Naive thymus-derived CD8-positive, alpha-beta T cell (primary cell): ENCODE data around the gene EYA4. TPM values are rescaled to one million over a fixed set of nuclear protein-coding genes. Genes with fewer than 3 reads are reported as not detected.
A peak's percentile ranks its signal among the peaks of the same experiment; 100 is the strongest.
"Not testable (repeated sequence)": the region's sequence is repeated elsewhere in the genome, so short reads cannot be mapped to it uniquely, and the experiment has no call there.

Experiments
- ATAC-seq, 2 donors: fragments of 150-1000 bp; cut with Tn5 transposase in 1 of 2; sonication (Bioruptor Pico), chemical (Tn5 transposase) in 1 of 2; 1 replicate in 1 of 2; 2 replicates in 1 of 2; pipeline ENCODE4 v1.10.0; 2021; ENCODE audit warnings: mild to moderate bottlenecking in 2 of 2, moderate library complexity in 2 of 2
- POLR2A ChIA-PET: fragments of 350-600 bp; sonication (Branson Sonifier 250); formaldehyde crosslinking; loops from one replicate; lab custom pipeline; 2021; ENCODE audit warnings: antibody characterized with exemption; lab: Charles Lee
- DNase-seq, 10 donors: peaks; one replicate each; pipeline versions ENCODE4 v3.0.0 to v3.0.0-alpha.2; 2020 to 2022
- H3K27ac Mint-ChIP-seq, 10 donors: one replicate each; pipeline ENCODE4 v1.8.0; 2020 to 2022; ENCODE audit warnings: mild to moderate bottlenecking in 10 of 10, mixed read lengths in 10 of 10, moderate library complexity in 4 of 10, inconsistent platforms in 1 of 10
- H3K27me3 Mint-ChIP-seq, 5 donors: one replicate each; pipeline ENCODE4 v1.8.0; 2021 to 2022; ENCODE audit warnings: mixed read lengths in 5 of 5
- H3K36me3 Mint-ChIP-seq, 3 donors: one replicate each; pipeline ENCODE4 v1.8.0; 2020 to 2022; ENCODE audit warnings: mixed read lengths in 3 of 3, mild to moderate bottlenecking in 2 of 3, inconsistent platforms in 1 of 3
- H3K4me1 Mint-ChIP-seq, 4 donors: one replicate each; pipeline ENCODE4 v1.8.0; 2021 to 2022; ENCODE audit warnings: mixed read lengths in 4 of 4
- H3K4me3 Mint-ChIP-seq, 10 donors: one replicate each; pipeline ENCODE4 v1.8.0; 2020 to 2022; ENCODE audit warnings: mild to moderate bottlenecking in 10 of 10, mixed read lengths in 10 of 10, moderate library complexity in 6 of 10, inconsistent platforms in 1 of 10
- H3K9me3 Mint-ChIP-seq, 9 donors: one replicate each; pipeline ENCODE4 v1.8.0; 2020 to 2022; ENCODE audit warnings: mixed read lengths in 9 of 9, mild to moderate bottlenecking in 3 of 9, inconsistent platforms in 1 of 9, moderate library complexity in 1 of 9
- polyA plus RNA-seq, 3 donors: library from polyadenylated mRNA; unstranded; fragments of 300-500 nt; fragmentation: Illumina TruSeq; gene quantifications; one replicate each; pipeline ENCODE4 v1.2.3, GENCODE V29; 2021
- total RNA-seq, 8 experiments: library from RNA in 2 of 8; stranded (reverse) in 2 of 8; gene quantifications; one replicate each; pipeline ENCODE4 v1.2.3 and lab custom pipeline; 2021 to 2026

EYA4 gene
- total and polyA plus RNA-seq, 5 experiments from 2014 or later: not detected

DNA sequence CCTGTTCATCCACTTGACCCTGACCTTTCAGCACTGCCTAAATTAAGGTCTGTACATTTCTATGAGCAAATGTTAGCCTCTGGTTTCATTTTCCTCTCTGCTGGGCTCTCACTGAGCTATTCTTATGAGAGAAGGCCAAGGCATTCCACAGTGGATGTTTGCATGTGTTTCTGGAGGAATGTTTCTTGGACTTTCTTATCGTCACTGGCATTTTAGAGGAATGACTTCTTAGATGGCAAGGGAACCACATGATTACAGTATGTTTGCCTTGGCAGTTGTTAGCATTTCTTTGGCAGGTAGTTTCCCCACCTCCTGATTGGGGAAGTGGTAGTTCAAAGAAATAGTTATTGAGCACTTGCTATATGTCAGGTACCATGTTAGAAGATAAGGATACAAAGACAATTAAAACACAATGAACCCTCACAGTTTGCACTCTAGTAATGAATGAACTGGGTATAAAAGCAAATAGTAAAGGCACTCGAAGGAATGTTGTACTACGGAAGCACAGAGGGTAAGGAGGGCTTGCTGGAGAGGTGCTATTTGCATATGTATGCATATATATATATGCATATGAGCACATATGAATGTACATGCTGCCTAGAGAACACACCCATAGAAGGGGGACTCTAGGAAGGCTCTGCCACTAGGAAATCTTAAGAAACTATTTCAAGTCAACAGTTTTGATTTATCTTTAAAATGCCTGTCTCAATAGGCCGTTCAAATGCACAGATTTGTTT lies 307.4 kb downstream of the EYA4 start:
- ATAC-seq (no peak), DNase-seq (no peak)
- Mint-ChIP-seq H3K4me1 (no peaks in the 10 kb centered on the region), H3K27me3 (peaks cover 2 to 10% (median 4%) of the 10 kb centered on the region in 5 donors), H3K36me3 (no peaks in the 10 kb centered on the region), H3K9me3 (no peaks in the 10 kb centered on the region), H3K27ac (no peak overlapping the region), H3K4me3 (no peak overlapping the region)
- POLR2A ChIA-PET: no interaction called here

DNA sequence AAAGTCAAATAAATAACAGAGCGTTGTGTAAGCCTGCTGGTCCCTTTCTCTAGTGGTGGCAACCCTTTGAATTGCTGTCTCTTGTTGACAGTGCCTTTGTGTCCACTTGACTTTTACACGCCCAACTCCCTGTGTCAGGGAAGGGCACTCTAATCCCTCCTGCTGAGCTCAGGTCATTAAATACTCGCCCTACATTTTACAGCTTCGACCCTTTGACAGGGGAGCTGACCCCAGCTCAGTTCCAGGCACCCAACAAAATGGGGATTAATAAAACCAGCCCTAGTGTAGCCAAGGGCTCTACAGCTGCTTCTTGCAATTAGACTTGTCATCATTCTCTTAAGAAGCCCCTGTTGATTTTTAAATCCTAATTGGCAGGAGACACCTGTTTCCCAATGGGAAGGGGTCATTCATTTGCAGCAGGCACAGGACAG lies 308.2 kb downstream of the EYA4 start:
- H3K4me1 Mint-ChIP-seq: no peaks in the 10 kb centered on the region
- peaks cover 2 to 10% (median 4%) of the 10 kb centered on the region in 5 donors for H3K27me3 Mint-ChIP-seq
- no peaks in the 10 kb centered on the region for H3K36me3 Mint-ChIP-seq
- DNase-seq: no peak
- H3K27ac Mint-ChIP-seq: no peak overlapping the region
- no peaks in the 10 kb centered on the region for H3K9me3 Mint-ChIP-seq
- POLR2A ChIA-PET: no interaction called here
- no peak overlapping the region for H3K4me3 Mint-ChIP-seq
- ATAC-seq: no peak

DNA sequence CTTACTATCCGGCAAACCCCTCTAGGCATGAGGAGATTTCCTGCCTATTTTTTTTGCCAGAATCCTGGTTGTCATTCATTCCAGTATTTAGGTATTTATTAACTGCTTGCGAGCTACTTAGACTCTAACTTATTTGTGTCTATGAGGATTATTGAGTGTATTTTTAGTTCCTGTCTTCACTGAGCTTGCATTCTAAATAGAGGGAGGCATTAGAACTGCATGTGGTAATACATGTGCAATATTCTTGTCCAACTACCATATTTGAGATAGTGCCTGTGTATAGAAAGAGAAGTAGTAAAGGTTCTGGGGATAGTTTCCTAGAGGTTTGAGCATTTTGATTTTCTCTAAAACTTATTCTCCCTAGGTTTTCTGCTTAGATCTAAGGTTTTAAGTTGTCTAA lies 308.9 kb downstream of the EYA4 start:
- POLR2A ChIA-PET: no interaction called here
- H3K36me3 Mint-ChIP-seq: no peaks in the 10 kb centered on the region

DNA sequence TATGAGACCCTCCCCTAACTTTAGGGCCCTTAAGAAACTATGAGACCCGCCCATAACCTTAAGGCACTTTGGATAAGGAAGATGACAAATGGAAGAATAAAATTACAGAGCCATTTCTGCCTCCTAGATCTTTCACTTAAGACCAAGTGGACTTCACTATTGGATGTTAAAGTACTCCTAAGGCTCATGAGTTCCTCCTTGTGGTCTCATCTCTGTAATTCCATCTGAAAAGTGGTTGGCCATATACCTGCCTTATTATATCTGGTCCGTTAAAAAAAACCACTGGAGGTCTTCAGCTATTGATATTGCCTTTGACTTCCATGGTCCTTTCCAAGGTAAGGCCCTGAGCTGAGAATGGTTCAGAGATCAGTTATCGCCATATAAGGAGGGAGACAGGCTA lies 310.3 kb downstream of the EYA4 start:
- DNase-seq: no peak
- no peak overlapping the region for H3K4me3 Mint-ChIP-seq

More for the DNA sequence above, 308.9 kb downstream of the EYA4 start:
- no peaks in the 10 kb centered on the region for H3K4me1 Mint-ChIP-seq
- no peak overlapping the region for H3K4me3 Mint-ChIP-seq
- peak overlapping the region in 1 of 10 donors; percentile 15 for H3K27ac Mint-ChIP-seq
- peaks cover 2 to 10% (median 4%) of the 10 kb centered on the region in 5 donors for H3K27me3 Mint-ChIP-seq
- DNase-seq (no peak), ATAC-seq (no peak)
- H3K9me3 Mint-ChIP-seq: no peaks in the 10 kb centered on the region

DNA sequence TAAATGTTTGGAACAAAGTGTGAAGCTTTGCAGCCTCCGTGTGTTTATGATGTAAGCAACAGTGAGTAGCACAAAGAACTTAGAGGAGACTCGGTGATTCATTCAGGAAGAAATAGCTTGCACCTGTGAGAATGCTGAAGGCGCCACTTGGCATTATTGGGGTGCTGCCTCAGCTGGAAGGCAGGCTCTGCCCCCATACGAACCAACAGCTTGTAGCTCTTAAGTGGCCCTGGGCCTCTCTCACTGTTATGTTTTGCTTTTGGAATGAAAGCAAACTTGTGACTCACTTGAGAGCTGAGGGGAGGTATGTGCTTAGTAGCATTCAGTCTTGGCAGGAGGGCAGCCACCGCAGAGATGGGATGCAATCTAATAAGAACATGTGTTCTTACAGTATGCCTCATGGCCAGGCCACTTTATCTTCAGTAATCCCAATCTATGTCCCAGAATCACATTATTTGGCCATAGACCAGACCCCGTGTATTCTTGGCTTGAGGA lies 310.7 kb downstream of the EYA4 start:
- no peak for DNase-seq
- ATAC-seq: no peak
- Mint-ChIP-seq H3K9me3 (no peaks in the 10 kb centered on the region), H3K4me3 (no peak overlapping the region), H3K27ac (no peak overlapping the region), H3K36me3 (no peaks in the 10 kb centered on the region), H3K4me1 (no peaks in the 10 kb centered on the region), H3K27me3 (peaks cover 2 to 10% (median 4%) of the 10 kb centered on the region in 5 donors)
- POLR2A ChIA-PET: no interaction called here

More for the DNA sequence above, 310.3 kb downstream of the EYA4 start:
- Mint-ChIP-seq H3K27ac (no peak overlapping the region), H3K4me1 (no peaks in the 10 kb centered on the region), H3K9me3 (no peaks in the 10 kb centered on the region), H3K27me3 (peaks cover 2 to 10% (median 4%) of the 10 kb centered on the region in 5 donors), H3K36me3 (no peaks in the 10 kb centered on the region)
- no peak for ATAC-seq
- POLR2A ChIA-PET: no interaction called here

DNA sequence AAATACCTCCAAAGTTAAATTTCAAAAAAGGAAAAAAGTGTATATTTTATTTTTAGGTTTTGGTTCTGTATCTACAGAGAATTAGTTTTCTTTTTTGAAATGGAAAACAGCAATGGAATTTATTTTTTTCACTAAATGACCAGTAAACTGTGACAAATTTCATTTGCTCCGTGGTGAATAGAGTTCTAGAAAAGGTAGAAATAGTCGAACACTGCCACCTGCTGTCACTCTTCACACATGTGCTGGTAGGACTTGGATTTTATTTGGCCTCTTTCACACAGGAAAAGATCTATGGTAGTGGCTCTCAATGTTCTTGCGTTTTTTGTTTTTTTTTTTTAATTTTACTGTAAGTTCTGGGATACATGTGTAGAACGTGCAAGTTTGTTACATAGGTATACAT lies 312.5 kb downstream of the EYA4 start:
- Mint-ChIP-seq H3K4me1 (no peaks in the 10 kb centered on the region), H3K9me3 (peaks cover 0 to 1% (median 0%) of the 10 kb centered on the region in 9 donors), H3K4me3 (no peak overlapping the region), H3K27ac (no peak overlapping the region), H3K36me3 (no peaks in the 10 kb centered on the region), H3K27me3 (peaks cover 2 to 10% (median 4%) of the 10 kb centered on the region in 5 donors)
- ATAC-seq (peak in 1 of 2 donors; percentile 42), DNase-seq (peak in 3 of 10 donors; percentile 9 to 31 (median 13))
- POLR2A ChIA-PET: no interaction called here

DNA sequence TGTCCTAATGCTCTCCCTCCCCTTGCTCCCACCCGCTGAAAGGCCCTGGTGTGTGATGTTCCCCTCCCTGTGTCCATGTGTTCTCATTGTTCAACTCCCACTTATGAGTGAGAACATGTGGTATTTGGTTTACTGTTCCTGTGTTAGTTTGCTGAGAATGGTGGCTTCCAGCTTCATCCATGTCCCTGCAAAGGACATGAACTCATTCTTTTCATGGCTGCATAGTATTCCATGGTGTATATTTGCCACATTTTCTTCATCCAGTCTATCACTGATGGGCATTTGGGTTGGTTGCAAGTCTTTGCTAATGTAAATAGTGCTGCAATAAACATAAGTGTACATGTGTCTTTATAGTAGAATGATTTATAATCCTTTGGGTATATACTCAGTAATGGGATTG lies 313.0 kb downstream of the EYA4 start:
- POLR2A ChIA-PET, H3K27ac Mint-ChIP-seq, H3K4me3 Mint-ChIP-seq, H3K36me3 Mint-ChIP-seq, ATAC-seq, DNase-seq, H3K4me1 Mint-ChIP-seq, H3K9me3 Mint-ChIP-seq, H3K27me3 Mint-ChIP-seq: not testable (repeated sequence)

DNA sequence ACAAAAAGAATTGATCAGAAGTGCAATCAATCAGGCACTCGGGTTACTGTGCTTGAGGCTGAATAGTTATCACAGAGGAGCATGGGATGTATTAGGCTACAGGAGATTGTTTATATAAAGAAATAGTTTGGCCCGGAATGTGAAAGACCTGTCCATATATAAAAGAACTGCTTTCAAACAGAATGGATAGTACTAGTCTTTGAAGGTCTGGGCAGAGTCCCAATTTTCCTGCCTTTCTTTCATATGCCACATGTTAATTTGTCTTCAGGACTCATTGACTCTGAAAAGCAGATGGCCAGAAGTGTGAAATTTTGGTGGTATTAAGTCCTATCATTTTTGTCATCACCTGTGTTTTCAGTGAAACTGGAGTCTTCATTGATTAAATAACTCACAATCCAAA lies 314.5 kb downstream of the EYA4 start:
- no peaks in the 10 kb centered on the region for H3K4me1 Mint-ChIP-seq
- H3K27me3 Mint-ChIP-seq: peaks cover 0 to 1% (median 0%) of the 10 kb centered on the region in 5 donors
- H3K4me3 Mint-ChIP-seq: no peak overlapping the region
- H3K36me3 Mint-ChIP-seq: no peaks in the 10 kb centered on the region
- H3K9me3 Mint-ChIP-seq: peaks cover 0 to 10% (median 0%) of the 10 kb centered on the region in 9 donors
- no peak for DNase-seq
- no peak for ATAC-seq
- H3K27ac Mint-ChIP-seq: no peak overlapping the region
- POLR2A ChIA-PET: no interaction called here

DNA sequence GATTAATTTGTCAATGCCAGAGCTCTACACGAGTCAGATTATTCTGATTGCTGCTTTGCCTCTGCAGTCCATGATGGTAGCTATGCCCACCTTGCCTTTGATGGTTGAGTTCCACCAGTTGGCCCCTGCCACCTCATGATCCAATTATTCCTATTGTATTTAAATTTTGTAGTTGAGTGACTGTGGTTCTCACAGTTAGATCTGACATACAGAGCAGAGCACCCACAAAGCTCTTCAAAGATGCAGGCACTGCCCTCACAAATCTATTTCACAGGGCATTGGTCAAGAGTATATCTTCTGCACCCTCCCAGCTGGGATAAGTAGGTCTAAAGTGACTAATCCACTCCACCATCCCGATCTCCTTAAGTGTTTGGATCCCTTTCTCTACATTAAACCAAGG lies 318.8 kb downstream of the EYA4 start:
- POLR2A ChIA-PET: no interaction called here
- ATAC-seq (no peak), DNase-seq (no peak)
- peaks cover 0 to 13% (median 2%) of the 10 kb centered on the region in 9 donors for H3K9me3 Mint-ChIP-seq
- peaks cover 1 to 13% (median 3%) of the 10 kb centered on the region in 5 donors for H3K27me3 Mint-ChIP-seq
- no peaks in the 10 kb centered on the region for H3K4me1 Mint-ChIP-seq
- no peak overlapping the region for H3K4me3 Mint-ChIP-seq
- no peaks in the 10 kb centered on the region for H3K36me3 Mint-ChIP-seq
- H3K27ac Mint-ChIP-seq: no peak overlapping the region

DNA sequence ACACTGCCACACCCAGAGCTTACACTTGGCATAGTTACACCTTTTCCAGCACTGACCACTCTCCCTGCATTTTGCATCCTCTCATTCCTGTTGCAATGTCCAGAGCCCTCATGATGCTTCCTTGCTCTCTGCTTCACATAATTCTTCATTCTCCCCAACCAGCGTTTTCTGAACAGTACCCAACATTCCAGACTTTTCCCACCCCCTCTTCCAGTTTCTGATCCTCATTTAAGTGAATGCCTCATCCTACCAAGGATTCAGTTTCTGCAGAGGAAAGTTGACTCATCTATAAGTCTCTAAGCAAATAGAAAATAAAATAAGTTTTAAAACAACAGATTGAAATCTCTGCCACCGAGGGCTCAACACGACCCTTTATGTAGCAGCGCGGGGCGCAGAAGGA lies 326.5 kb downstream of the EYA4 start:
- H3K9me3 Mint-ChIP-seq: no peaks in the 10 kb centered on the region
- no peak overlapping the region for H3K27ac Mint-ChIP-seq
- no peaks in the 10 kb centered on the region for H3K36me3 Mint-ChIP-seq
- peaks cover 3 to 9% (median 6%) of the 10 kb centered on the region in 4 donors for H3K4me1 Mint-ChIP-seq
- DNase-seq (no peak), ATAC-seq (no peak)
- peaks cover 20 to 47% (median 27%) of the 10 kb centered on the region in 5 donors for H3K27me3 Mint-ChIP-seq
- POLR2A ChIA-PET: no interaction called here
- H3K4me3 Mint-ChIP-seq: peak overlapping the region in 1 of 10 donors; percentile 15

DNA sequence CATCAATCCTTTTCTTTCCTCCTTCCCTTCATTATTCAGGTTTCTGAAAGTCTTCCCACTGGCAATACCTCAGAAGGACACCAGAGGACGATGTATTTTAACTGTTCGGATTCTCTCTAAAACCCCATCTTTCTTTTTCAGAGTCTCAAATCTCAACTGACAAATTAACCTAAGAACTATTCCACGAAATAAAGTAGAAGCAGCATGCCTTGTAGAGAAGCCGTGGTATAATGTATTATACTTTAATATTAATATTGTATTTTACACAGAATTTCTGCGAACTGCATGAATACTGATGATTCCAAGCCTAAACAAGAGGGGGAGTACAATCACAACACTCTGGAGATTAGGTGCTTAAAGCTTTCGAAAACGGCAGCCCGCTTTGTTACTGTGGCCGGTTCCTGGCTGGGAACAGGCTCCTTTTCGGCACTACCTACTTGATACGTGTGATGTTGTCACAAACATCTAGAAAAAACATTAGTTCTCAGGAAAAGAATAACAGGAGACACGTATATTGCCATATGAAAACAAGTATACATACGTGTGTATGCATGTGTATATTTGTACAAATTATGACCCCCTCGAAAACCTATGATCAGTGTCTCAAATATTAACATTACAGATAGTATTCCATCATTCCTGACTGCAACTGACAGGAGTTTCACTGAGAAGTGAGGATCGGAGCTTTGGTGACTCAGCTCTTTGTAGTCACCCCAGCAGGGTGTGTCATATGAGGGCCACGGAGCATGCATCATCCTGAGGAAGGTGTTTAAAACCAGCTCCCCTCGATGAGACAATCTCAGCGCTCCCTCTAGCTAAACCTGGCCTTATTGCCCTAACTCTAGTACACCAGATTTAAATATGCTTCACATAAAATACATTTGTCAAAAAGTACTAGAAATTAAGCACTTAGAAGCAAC lies 328.1 kb downstream of the EYA4 start:
- peak in 1 of 2 donors; percentile 46 for ATAC-seq
- H3K4me1 Mint-ChIP-seq: peaks cover 3 to 9% (median 6%) of the 10 kb centered on the region in 4 donors
- no peak for DNase-seq
- POLR2A ChIA-PET: no interaction called here
- H3K9me3 Mint-ChIP-seq: no peaks in the 10 kb centered on the region
- H3K36me3 Mint-ChIP-seq: no peaks in the 10 kb centered on the region
- no peak overlapping the region for H3K27ac Mint-ChIP-seq
- H3K4me3 Mint-ChIP-seq: peak overlapping the region; percentile 43 to 78 (median 62)
- peaks cover 18 to 39% (median 26%) of the 10 kb centered on the region in 5 donors for H3K27me3 Mint-ChIP-seq

DNA sequence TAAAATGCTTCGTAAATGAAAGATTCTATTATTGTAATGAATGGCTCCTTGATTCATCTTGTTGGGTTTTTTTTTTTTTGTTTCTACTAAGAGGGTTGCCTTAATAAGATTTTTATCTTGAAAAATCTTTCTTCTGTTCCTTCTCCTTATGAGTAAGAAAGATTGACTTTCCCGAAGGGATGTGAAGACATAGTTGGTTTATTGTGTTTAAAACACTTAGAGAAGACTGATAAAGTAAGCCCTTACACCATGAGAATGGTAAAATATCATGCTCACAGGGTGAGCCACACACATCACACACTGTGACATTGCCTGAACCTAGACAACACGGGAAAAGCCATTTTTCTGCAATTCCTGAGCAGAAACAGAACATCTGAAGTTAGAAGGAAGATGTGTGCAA lies 330.5 kb downstream of the EYA4 start:
- no peak for ATAC-seq
- Mint-ChIP-seq H3K27me3 (peaks cover 19 to 32% (median 23%) of the 10 kb centered on the region in 5 donors), H3K4me1 (peaks cover 3 to 9% (median 6%) of the 10 kb centered on the region in 4 donors), H3K9me3 (peaks cover 0 to 4% (median 0%) of the 10 kb centered on the region in 9 donors), H3K36me3 (no peaks in the 10 kb centered on the region), H3K4me3 (no peak overlapping the region), H3K27ac (no peak overlapping the region)
- no peak for DNase-seq
- POLR2A ChIA-PET: no interaction called here

DNA sequence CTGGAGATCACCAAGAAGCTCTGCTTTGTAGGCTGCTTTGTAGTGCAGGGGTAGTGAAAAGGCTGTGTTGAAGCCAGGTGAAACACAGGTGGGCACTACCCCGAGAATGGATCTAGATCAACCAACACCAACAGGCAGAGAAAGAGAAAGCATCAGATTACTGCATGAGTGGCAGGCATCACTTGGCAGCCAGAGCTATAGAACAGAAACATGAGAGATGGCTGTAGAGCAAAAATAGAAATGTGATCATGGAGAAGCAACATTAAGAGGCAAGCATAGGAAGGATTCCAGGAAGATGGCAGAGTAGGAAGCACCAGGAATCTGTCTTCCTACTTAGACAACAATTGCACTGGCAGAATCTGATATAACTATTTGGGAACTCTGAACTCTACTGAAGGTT lies 336.7 kb downstream of the EYA4 start:
- Mint-ChIP-seq H3K27me3 (peaks cover 0 to 4% (median 3%) of the 10 kb centered on the region in 5 donors), H3K4me3 (no peak overlapping the region), H3K9me3 (peaks cover 0 to 9% (median 2%) of the 10 kb centered on the region in 9 donors), H3K4me1 (no peaks in the 10 kb centered on the region), H3K36me3 (no peaks in the 10 kb centered on the region), H3K27ac (no peak overlapping the region)
- ATAC-seq (no peak), DNase-seq (no peak)
- POLR2A ChIA-PET: no interaction called here
